H9 (cell line): Measurements from ENCODE around the gene CDO1. TPM values are rescaled to one million over a fixed set of nuclear protein-coding genes. Genes with fewer than 3 reads are reported as not detected.

Experiments used
- DNase-seq: peaks from one replicate; pipeline ENCODE4 v3.0.0-alpha.2; 2017
- H2AFZ ChIP-seq: one replicate; pipeline ENCODE4 v1.6.1; 2013; ENCODE audit warnings: mild to moderate bottlenecking, low read length, control low read depth, moderate library complexity
- H2AK5ac ChIP-seq: 2 replicates; pipeline ENCODE4 v1.6.1; 2013; ENCODE audit warnings: low read length, control low read depth, mixed read lengths; ENCODE audit not compliant: insufficient read length
- H2BK120ac ChIP-seq: one replicate; pipeline ENCODE4 v1.6.1; 2013; ENCODE audit warnings: low read depth, mild to moderate bottlenecking, low read length, control low read depth, inconsistent platforms; ENCODE audit not compliant: poor library complexity, severe bottlenecking
- H2BK12ac ChIP-seq: 2 replicates; pipeline ENCODE4 v1.6.1; 2013; ENCODE audit warnings: low read length, control low read depth, mixed read lengths, low read depth; ENCODE audit not compliant: insufficient read length
- H2BK15ac ChIP-seq: 2 replicates; pipeline ENCODE4 v1.6.1; 2013; ENCODE audit warnings: low read depth, low read length, control low read depth
- H2BK20ac ChIP-seq: one replicate; pipeline ENCODE4 v1.6.1; 2013; ENCODE audit warnings: low read depth, mild to moderate bottlenecking, low read length, control low read depth, inconsistent platforms; ENCODE audit not compliant: poor library complexity, severe bottlenecking
- H2BK5ac ChIP-seq: 2 replicates; pipeline ENCODE4 v1.6.1; 2013; ENCODE audit warnings: low read length, control low read depth, mixed read lengths; ENCODE audit not compliant: insufficient read length
- H3K14ac ChIP-seq: 2 replicates; pipeline ENCODE4 v1.6.1; 2013; ENCODE audit warnings: low read length, control low read depth; ENCODE audit not compliant: insufficient read depth
- H3K18ac ChIP-seq: 2 replicates; pipeline ENCODE4 v1.6.1; 2013; ENCODE audit warnings: low read depth, mild to moderate bottlenecking, mixed read lengths, low read length, control low read depth; ENCODE audit not compliant: insufficient read length
- H3K23ac ChIP-seq: 2 replicates; pipeline ENCODE4 v1.6.1; 2013; ENCODE audit warnings: low read length, control low read depth, mixed read lengths, low read depth; ENCODE audit not compliant: insufficient read length
- H3K23me2 ChIP-seq: 2 replicates; pipeline ENCODE4 v1.6.1; 2013; ENCODE audit warnings: low read depth, mild to moderate bottlenecking, mixed read lengths, low read length, control low read depth; ENCODE audit not compliant: insufficient read length, poor library complexity, severe bottlenecking
- H3K27ac ChIP-seq: 2 replicates; pipeline ENCODE4 v1.5.1; 2013; ENCODE audit warnings: low read length, control low read depth, mixed read lengths, low read depth; ENCODE audit not compliant: insufficient read length
- H3K27me3 ChIP-seq: 2 replicates; pipeline ENCODE4 v1.6.1; 2013; ENCODE audit warnings: low read length, control low read depth, inconsistent platforms; ENCODE audit not compliant: insufficient read depth
- H3K4ac ChIP-seq: 2 replicates; pipeline ENCODE4 v1.6.1; 2013; ENCODE audit warnings: low read depth, mild to moderate bottlenecking, control low read depth, inconsistent platforms, low read length, moderate library complexity
- H3K4me1 ChIP-seq: 2 replicates; pipeline ENCODE4 v1.6.1; 2013; ENCODE audit warnings: low read length, control low read depth, inconsistent platforms; ENCODE audit not compliant: insufficient read depth
- H3K4me2 ChIP-seq: 2 replicates; pipeline ENCODE4 v1.6.1; 2013; ENCODE audit warnings: low read length, control low read depth, mixed read lengths; ENCODE audit not compliant: insufficient read length, insufficient read depth
- H3K56ac ChIP-seq: 2 replicates; pipeline ENCODE4 v1.6.1; 2013; ENCODE audit warnings: low read depth, mild to moderate bottlenecking, mixed read lengths, low read length, control low read depth; ENCODE audit not compliant: insufficient read length
- H3K79me1 ChIP-seq: 2 replicates; pipeline ENCODE4 v1.6.1; 2013; ENCODE audit warnings: low read depth, mild to moderate bottlenecking, moderate library complexity, low read length, control low read depth, inconsistent platforms; ENCODE audit not compliant: insufficient read depth, poor library complexity, severe bottlenecking
- H3K79me2 ChIP-seq: 2 replicates; pipeline ENCODE4 v1.6.1; 2013; ENCODE audit warnings: low read length, control low read depth, inconsistent platforms; ENCODE audit not compliant: insufficient read depth
- H3K9ac ChIP-seq: 2 replicates; pipeline ENCODE4 v1.6.1; 2013; ENCODE audit warnings: low read length, control low read depth, mixed read lengths; ENCODE audit not compliant: insufficient read length; ENCODE audit errors: extremely low read depth
- H3K9me3 ChIP-seq: one replicate; pipeline ENCODE4 v1.6.1; 2013; ENCODE audit warnings: low read depth, low read length, inconsistent platforms; ENCODE audit not compliant: control insufficient read depth
- H3T11ph ChIP-seq: one replicate; pipeline ENCODE4 v1.6.1; 2013; ENCODE audit warnings: mild to moderate bottlenecking, low read length, control low read depth, inconsistent platforms
- H4K20me1 ChIP-seq: one replicate; pipeline ENCODE4 v1.6.1; 2013; ENCODE audit not compliant: control insufficient read depth, insufficient read length, insufficient read depth
- H4K5ac ChIP-seq: 2 replicates; pipeline ENCODE4 v1.6.1; 2013; ENCODE audit warnings: low read depth, mild to moderate bottlenecking, mixed read lengths, low read length, control low read depth; ENCODE audit not compliant: insufficient read length
- H4K8ac ChIP-seq: replicated peaks from 2 replicates; pipeline ENCODE4 v1.6.1; 2013; ENCODE audit warnings: low read length, control low read depth, mixed read lengths, low read depth; ENCODE audit not compliant: insufficient read length
- H4K91ac ChIP-seq: 2 replicates; pipeline ENCODE4 v1.6.1; 2013; ENCODE audit warnings: low read depth, mild to moderate bottlenecking, moderate library complexity, mixed read lengths, low read length, control low read depth; ENCODE audit not compliant: insufficient read length
- H3K27ac Mint-ChIP-seq, 3 experiments: 2 replicates in 2 of 3; 3 replicates in 1 of 3; pipeline ENCODE4 v1.8.0; 2020 to 2021; ENCODE audit warnings: mixed read lengths in 3 of 3, mild to moderate bottlenecking in 1 of 3, moderate library complexity in 1 of 3
- H3K27me3 Mint-ChIP-seq: 2 replicates; pipeline ENCODE4 v1.8.0; 2021; ENCODE audit warnings: low read depth, mild to moderate bottlenecking, moderate library complexity, mixed read lengths
- H3K36me3 Mint-ChIP-seq, 3 experiments: 2 replicates in 2 of 3; 3 replicates in 1 of 3; pipeline ENCODE4 v1.8.0; 2020 to 2021; ENCODE audit warnings: low read depth in 3 of 3, mixed read lengths in 3 of 3; ENCODE audit not compliant: insufficient read depth in 1 of 3
- H3K4me1 Mint-ChIP-seq, 2 experiments: 2 replicates each; pipeline ENCODE4 v1.8.0; 2020; ENCODE audit warnings: mixed read lengths in 2 of 2
- H3K4me3 Mint-ChIP-seq, 2 experiments: 2 replicates in 1 of 2; 3 replicates in 1 of 2; pipeline ENCODE4 v1.8.0; 2020 to 2021; ENCODE audit warnings: mild to moderate bottlenecking in 2 of 2, mixed read lengths in 2 of 2, moderate library complexity in 1 of 2
- H3K9me3 Mint-ChIP-seq, 2 experiments: 2 replicates in 1 of 2; 3 replicates in 1 of 2; pipeline ENCODE4 v1.8.0; 2020; ENCODE audit warnings: mild to moderate bottlenecking in 2 of 2, mixed read lengths in 2 of 2, moderate library complexity in 1 of 2
- WGBS: extraction: QIAGEN DNeasy Blood & Tissue Kit; methylation state at CpG from one replicate; pipeline ENCODE4 v1.1.7; 2013; ENCODE audit warnings: missing lambda C conversion rate, low lambda C conversion rate, mixed read lengths; ENCODE audit not compliant: insufficient read length; ENCODE audit errors: extremely low coverage; 5-methylcytosine and 5-hydroxymethylcytosine counted together
- total RNA-seq: library from RNA; stranded (reverse); gene quantifications from 2 replicates; pipeline ENCODE4 v1.2.1, GENCODE V29; 2021
- TF ChIP-seq, protein P1 (sequence below): fragments of 200-600 bp; sonication (generic); conservative IDR thresholded peaks from 3 replicates; pipeline ENCODE4 v1.8.0; 2021; ENCODE audit warnings: antibody characterized with exemption, mild to moderate bottlenecking

Gene CDO1
- total RNA-seq, 1 experiment from 2014 or later: 11.2 TPM

DNA sequence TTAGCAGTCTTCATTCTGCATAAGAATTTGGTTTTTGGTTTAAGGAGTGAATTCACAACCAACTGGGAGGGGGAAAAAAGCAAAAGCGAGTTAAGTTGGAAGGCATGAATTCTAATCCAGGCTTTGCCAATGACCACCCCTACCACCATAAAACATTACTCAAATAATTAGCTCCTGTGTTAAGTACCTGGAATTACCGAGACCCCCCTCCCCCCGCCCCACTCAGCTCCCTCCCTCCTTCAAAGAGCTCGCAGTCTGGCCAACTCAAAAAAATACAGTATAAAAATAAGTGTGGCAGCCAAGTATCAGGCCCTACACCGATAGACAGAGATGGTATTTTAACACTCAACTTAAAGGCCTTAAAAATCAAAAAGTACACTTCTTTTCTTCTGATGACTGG lies 24.4 kb upstream of the CDO1 start:
- Histone ChIP-seq H3K56ac (no peak overlapping the region), H2BK120ac (no peak overlapping the region), H3K9ac (peak overlapping the region; percentile 93), H3K4ac (no peak overlapping the region), H3K79me2 (peaks cover 9% of the 10 kb centered on the region; the same call in 1 of the 2 replicates), H2BK5ac (no peak overlapping the region), H2AFZ (no peak overlapping the region), H2AK5ac (no peak overlapping the region), H3K4me1 (no peaks in the 10 kb centered on the region), H4K91ac (no peak overlapping the region), H3K9me3 (no peaks in the 10 kb centered on the region), H2BK15ac (no peak overlapping the region), H3T11ph (no peak overlapping the region), H3K14ac (no peak overlapping the region), H4K20me1 (no peaks in the 10 kb centered on the region), H4K8ac (no peak overlapping the region), H2BK20ac (no peak overlapping the region), H3K27ac (no peak overlapping the region), H3K27me3 (no peaks in the 10 kb centered on the region), H3K79me1 (peaks cover 10% of the 10 kb centered on the region), H2BK12ac (no peak overlapping the region), H3K4me2 (peak overlapping the region; percentile 62), H4K5ac (no peak overlapping the region), H3K23me2 (peaks cover 8% of the 10 kb centered on the region), H3K23ac (no peak overlapping the region), H3K18ac (no peak overlapping the region)
- no peak for DNase-seq
- Mint-ChIP-seq H3K4me3 (peak overlapping the region; percentile 96 to 97), H3K9me3 (no peaks in the 10 kb centered on the region), H3K4me1 (peaks cover 26 to 27% of the 10 kb centered on the region in 2 experiments), H3K36me3 (peaks cover 12 to 23% (median 19%) of the 10 kb centered on the region in 3 experiments; a peak in 6 of 7 replicates), H3K27ac (peak overlapping the region; percentile 99 to 100 (median 99)), H3K27me3 (no peaks in the 10 kb centered on the region)
- no CpG with 5 or more reads among the region's 5 CpGs for WGBS
- TF ChIP-seq, protein P1, sequence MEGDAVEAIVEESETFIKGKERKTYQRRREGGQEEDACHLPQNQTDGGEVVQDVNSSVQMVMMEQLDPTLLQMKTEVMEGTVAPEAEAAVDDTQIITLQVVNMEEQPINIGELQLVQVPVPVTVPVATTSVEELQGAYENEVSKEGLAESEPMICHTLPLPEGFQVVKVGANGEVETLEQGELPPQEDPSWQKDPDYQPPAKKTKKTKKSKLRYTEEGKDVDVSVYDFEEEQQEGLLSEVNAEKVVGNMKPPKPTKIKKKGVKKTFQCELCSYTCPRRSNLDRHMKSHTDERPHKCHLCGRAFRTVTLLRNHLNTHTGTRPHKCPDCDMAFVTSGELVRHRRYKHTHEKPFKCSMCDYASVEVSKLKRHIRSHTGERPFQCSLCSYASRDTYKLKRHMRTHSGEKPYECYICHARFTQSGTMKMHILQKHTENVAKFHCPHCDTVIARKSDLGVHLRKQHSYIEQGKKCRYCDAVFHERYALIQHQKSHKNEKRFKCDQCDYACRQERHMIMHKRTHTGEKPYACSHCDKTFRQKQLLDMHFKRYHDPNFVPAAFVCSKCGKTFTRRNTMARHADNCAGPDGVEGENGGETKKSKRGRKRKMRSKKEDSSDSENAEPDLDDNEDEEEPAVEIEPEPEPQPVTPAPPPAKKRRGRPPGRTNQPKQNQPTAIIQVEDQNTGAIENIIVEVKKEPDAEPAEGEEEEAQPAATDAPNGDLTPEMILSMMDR: no peak
